ENCODE data around the gene DHX29. TPM values are rescaled to one million over a fixed set of nuclear protein-coding genes. Genes with fewer than 3 reads are reported as not detected.

The DHX29 gene
- total RNA-seq, 1 experiment from 2014 or later, result 30.3 TPM

DNA sequence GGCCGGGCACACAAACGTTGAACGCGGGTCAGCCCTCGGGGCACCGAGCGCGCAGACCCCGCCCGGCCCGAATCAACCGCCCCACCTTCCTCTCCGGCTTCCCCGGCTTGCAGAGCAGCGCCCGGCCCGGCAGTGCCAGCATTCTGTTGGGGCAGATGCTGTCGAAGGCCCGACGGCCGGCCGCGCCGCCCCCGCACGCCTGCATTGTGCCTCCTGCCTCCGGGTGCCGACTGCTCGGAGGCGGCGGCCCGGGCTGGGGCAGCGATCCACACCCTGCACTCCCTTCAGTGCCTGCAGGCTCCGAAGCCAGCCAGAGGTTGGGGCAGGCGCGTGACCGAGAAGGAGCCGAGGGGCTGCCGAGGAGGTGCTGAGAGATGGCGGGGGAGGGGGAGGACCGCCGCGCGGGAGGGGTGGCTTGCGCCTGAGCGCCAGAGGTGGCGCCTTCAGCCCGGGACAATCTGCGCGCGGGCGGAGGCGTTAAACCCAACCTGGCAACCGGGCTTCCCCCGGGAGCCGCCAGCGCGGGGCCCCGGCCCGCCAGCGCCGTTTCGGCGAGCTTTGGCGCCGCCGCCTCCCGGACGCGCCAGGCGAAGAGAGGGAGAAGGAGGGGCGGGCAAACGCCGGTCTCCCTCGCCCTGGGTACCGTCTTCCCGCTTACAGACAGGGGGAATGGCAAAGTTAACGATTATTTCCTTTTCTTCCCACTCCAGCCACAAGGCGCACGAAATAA, 80.4 kb downstream of the DHX29 start, which contains the start of gene MCIDAS:
Gene MCIDAS, minus strand, starts transcription at position 382 of the 730 bp plus-strand sequence. Its CDS starts 177 bp downstream, at position 205.
- peak within 1 kb of the TSS; percentile 44 to 81 for H3K4me3 Mint-ChIP-seq
- no peak within 1 kb of the TSS for H2BK120ac ChIP-seq (ENCODE audit: low read depth, low read length, poor library complexity, severe bottlenecking)
- H3K4me1 Mint-ChIP-seq, result peaks cover 26 to 33% of the 10 kb centered on the region in 2 experiments
- no peaks in the 10 kb centered on the region for H3K79me2 ChIP-seq (ENCODE audit: insufficient read depth, low read length)
- H4K20me1 ChIP-seq (ENCODE audit: control insufficient read depth, insufficient read depth, insufficient read length), result peaks cover 4% of the 10 kb centered on the region
- no peak within 1 kb of the TSS for H4K5ac ChIP-seq (ENCODE audit: insufficient read length, low read depth, low read length)
- peaks cover 0 to 1% (median 0%) of the 10 kb centered on the region in 3 experiments; a peak in 2 of 7 replicates for H3K36me3 Mint-ChIP-seq (ENCODE audit: insufficient read depth in 1 of 3, low read depth in 3 of 3)
- no peak within 1 kb of the TSS for H3T11ph ChIP-seq (ENCODE audit: low read length)
- H4K91ac ChIP-seq (ENCODE audit: insufficient read length, low read depth, low read length), result no peak within 1 kb of the TSS
- no peak within 1 kb of the TSS; a peak in 1 of 7 replicates for H3K27ac Mint-ChIP-seq
- no peak within 1 kb of the TSS for H3K18ac ChIP-seq (ENCODE audit: insufficient read length, low read depth, low read length)
- H3K27me3 Mint-ChIP-seq (ENCODE audit: low read depth), result peaks cover 98% of the 10 kb centered on the region
- H3K9me3 ChIP-seq (ENCODE audit: control insufficient read depth, low read depth, low read length), result no peaks in the 10 kb centered on the region
- no peak within 1 kb of the TSS for H2AFZ ChIP-seq (ENCODE audit: low read length)
- H2AK5ac ChIP-seq (ENCODE audit: insufficient read length, low read length), result no peak within 1 kb of the TSS
- no peak within 1 kb of the TSS for H2BK15ac ChIP-seq (ENCODE audit: low read depth, low read length)
- no peak within 1 kb of the TSS for H3K56ac ChIP-seq (ENCODE audit: insufficient read length, low read depth, low read length)
- peaks cover 3 to 5% of the 10 kb centered on the region in 2 experiments for H3K9me3 Mint-ChIP-seq
- no peak within 1 kb of the TSS for H2BK5ac ChIP-seq (ENCODE audit: insufficient read length, low read length)
- TF ChIP-seq, protein P1, sequence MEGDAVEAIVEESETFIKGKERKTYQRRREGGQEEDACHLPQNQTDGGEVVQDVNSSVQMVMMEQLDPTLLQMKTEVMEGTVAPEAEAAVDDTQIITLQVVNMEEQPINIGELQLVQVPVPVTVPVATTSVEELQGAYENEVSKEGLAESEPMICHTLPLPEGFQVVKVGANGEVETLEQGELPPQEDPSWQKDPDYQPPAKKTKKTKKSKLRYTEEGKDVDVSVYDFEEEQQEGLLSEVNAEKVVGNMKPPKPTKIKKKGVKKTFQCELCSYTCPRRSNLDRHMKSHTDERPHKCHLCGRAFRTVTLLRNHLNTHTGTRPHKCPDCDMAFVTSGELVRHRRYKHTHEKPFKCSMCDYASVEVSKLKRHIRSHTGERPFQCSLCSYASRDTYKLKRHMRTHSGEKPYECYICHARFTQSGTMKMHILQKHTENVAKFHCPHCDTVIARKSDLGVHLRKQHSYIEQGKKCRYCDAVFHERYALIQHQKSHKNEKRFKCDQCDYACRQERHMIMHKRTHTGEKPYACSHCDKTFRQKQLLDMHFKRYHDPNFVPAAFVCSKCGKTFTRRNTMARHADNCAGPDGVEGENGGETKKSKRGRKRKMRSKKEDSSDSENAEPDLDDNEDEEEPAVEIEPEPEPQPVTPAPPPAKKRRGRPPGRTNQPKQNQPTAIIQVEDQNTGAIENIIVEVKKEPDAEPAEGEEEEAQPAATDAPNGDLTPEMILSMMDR (conservative IDR thresholded peaks at IDR 0.05), result peak; percentile 52
- no peak within 1 kb of the TSS for H3K9ac ChIP-seq (ENCODE audit: extremely low read depth, insufficient read length, low read length)
- H3K14ac ChIP-seq (ENCODE audit: insufficient read depth, low read length), result no peak within 1 kb of the TSS
- no peak within 1 kb of the TSS for H4K8ac ChIP-seq (replicated peaks; ENCODE audit: insufficient read length, low read depth, low read length)
- peaks cover 9% of the 10 kb centered on the region for H3K23me2 ChIP-seq (ENCODE audit: insufficient read length, low read depth, low read length, poor library complexity, severe bottlenecking)
- H3K4me1 ChIP-seq (ENCODE audit: insufficient read depth, low read length), result no peaks in the 10 kb centered on the region
- no peak within 1 kb of the TSS for H3K23ac ChIP-seq (ENCODE audit: insufficient read length, low read depth, low read length)
- no peak within 1 kb of the TSS for H2BK12ac ChIP-seq (ENCODE audit: insufficient read length, low read depth, low read length)
- WGBS (ENCODE audit: extremely low coverage, insufficient read length, low lambda C conversion rate), result no CpG with 5 or more reads among the region's 80 CpGs
- H3K4ac ChIP-seq (ENCODE audit: low read depth, low read length), result no peak within 1 kb of the TSS
- DNase-seq, result peak; percentile 81
- no peak within 1 kb of the TSS for H2BK20ac ChIP-seq (ENCODE audit: low read depth, low read length, poor library complexity, severe bottlenecking)
- no peak within 1 kb of the TSS for H3K27ac ChIP-seq (ENCODE audit: insufficient read length, low read depth, low read length)
- H3K4me2 ChIP-seq (ENCODE audit: insufficient read depth, insufficient read length, low read length), result peak within 1 kb of the TSS; percentile 60
- no peaks in the 10 kb centered on the region for H3K79me1 ChIP-seq (ENCODE audit: insufficient read depth, low read depth, low read length, poor library complexity, severe bottlenecking)
- peaks cover 90% of the 10 kb centered on the region for H3K27me3 ChIP-seq (ENCODE audit: insufficient read depth, low read length)

Data from H9 (cell line).